K562 (cell line): ENCODE results near the gene FGFRL1.

ENCODE experiments used
- DDX20 ChIP-seq: fragments of 450-650 bp; IDR thresholded peaks from 2 replicates; pipeline ENCODE4 v1.6.1; 2016; ENCODE audit warnings: missing genetic modification characterization, low read depth, mild to moderate bottlenecking, missing compliant biosample characterization, moderate library complexity
- EGR1 ChIP-seq: fragments of 450-650 bp; conservative IDR thresholded peaks from 2 replicates; pipeline ENCODE4 v1.6.1; 2017; ENCODE audit warnings: mild to moderate bottlenecking
- SP2 ChIP-seq: IDR thresholded peaks from 2 replicates; pipeline ENCODE4 v1.6.1; 2011; ENCODE audit warnings: mild to moderate bottlenecking, low read depth, low read length, moderate library complexity; ENCODE audit not compliant: poor library complexity, severe bottlenecking; ENCODE audit errors: extremely low read depth
- SRF ChIP-seq, 2 experiments: fragments of 250-450, 450-650 bp in 1 of 2; sonication (Bioruptor Pico) in 1 of 2; sonication (generic) in 1 of 2; formaldehyde crosslinking; IDR thresholded peaks; 2 replicates each; pipeline versions ENCODE4 v1.5.0 to v1.5.1; 2020 to 2022; ENCODE audit warnings: mild to moderate bottlenecking in 1 of 2, missing genetic modification reagents in 1 of 2

DNA sequence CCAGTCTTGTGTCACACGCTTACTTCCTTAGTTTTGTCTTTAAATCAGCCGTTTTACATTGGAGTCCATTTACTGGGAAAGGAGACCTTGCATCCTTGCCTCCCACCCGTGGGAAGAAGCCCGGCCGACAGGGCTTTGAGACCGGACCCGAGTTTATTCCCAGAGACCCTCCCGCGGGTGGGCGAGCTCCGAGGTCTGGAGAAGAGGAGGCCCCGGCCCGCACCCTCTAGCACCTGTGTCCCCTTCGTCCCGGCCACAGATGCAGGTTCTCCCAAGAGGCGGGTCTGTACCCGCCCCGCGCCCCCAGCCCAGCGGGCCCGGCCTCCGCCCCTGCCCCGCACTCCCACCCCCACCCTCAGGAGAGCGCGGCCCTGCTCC lies 14.4 kb upstream of the FGFRL1 start:
- TF ChIP-seq EGR1 (no peak), SRF (CRISPR knock-in tag; IDR thresholded peaks at IDR 0.05) (no peak), DDX20 (tag) (no peak), SP2 (no peak)
